OCI-LY7 (cell line): ENCODE data around the gene PLCB2. TPM values are rescaled to one million over a fixed set of nuclear protein-coding genes. Genes with fewer than 3 reads are reported as not detected.

Experiments
- BruUV-seq: library from RNA; stranded (reverse); fragments of 400-500 nt; replicated peaks from 2 replicates; lab custom pipeline; 2021; lab: Mats Ljungman, UMichigan
- CTCF ChIA-PET: fragments of 300-600 bp; sonication (Branson Sonifier 250); formaldehyde crosslinking; loops from one replicate; lab custom pipeline; 2022; ENCODE audit warnings: antibody characterized with exemption; ENCODE audit not compliant: unreplicated experiment; lab: Charles Lee
- POLR2A ChIA-PET: fragments of 300-600 bp; sonication (Branson Sonifier 250); formaldehyde crosslinking; loops from one replicate; lab custom pipeline; 2022; ENCODE audit warnings: antibody characterized with exemption; lab: Charles Lee
- DNase-seq: peaks from one replicate; pipeline ENCODE4 v3.0.0-alpha.2; 2015; ENCODE audit warnings: low spot score
- H2AFZ ChIP-seq: fragments of 200-600 bp; sonication (generic), shearing (Covaris generic); 2 replicates; pipeline ENCODE4 v1.6.1; 2014; ENCODE audit warnings: mild to moderate bottlenecking, antibody characterized with exemption, low read length, moderate library complexity
- H3K27ac ChIP-seq: fragments of 200-600 bp; sonication (generic); 2 replicates; pipeline ENCODE4 v1.5.1; 2014; ENCODE audit warnings: mixed run types, low read depth, mild to moderate bottlenecking, moderate library complexity, low read length, inconsistent platforms; ENCODE audit not compliant: poor library complexity, severe bottlenecking
- H3K36me3 ChIP-seq: fragments of 200-600 bp; sonication (generic); 2 replicates; pipeline ENCODE4 v1.6.1; 2014; ENCODE audit warnings: mild to moderate bottlenecking, antibody characterized with exemption, low read length, moderate library complexity, mixed read lengths; ENCODE audit not compliant: insufficient read depth
- H3K4me1 ChIP-seq: fragments of 200-600 bp; sonication (generic); 2 replicates; pipeline ENCODE4 v1.5.1; 2014; ENCODE audit warnings: mild to moderate bottlenecking, low read length; ENCODE audit not compliant: insufficient read depth, poor library complexity, severe bottlenecking
- H3K4me2 ChIP-seq: fragments of 200-600 bp; sonication (generic); 2 replicates; pipeline ENCODE4 v1.6.1; 2014; ENCODE audit warnings: mild to moderate bottlenecking, low read length
- H3K4me3 ChIP-seq: fragments of 200-600 bp; sonication (generic); 2 replicates; pipeline ENCODE4 v1.5.1; 2014; ENCODE audit warnings: mild to moderate bottlenecking, low read depth, low read length; ENCODE audit not compliant: poor library complexity, severe bottlenecking
- H3K79me2 ChIP-seq: fragments of 200-600 bp; sonication (generic); 2 replicates; pipeline ENCODE4 v1.6.1; 2016; ENCODE audit warnings: low read depth, mild to moderate bottlenecking, low read length, moderate library complexity, mixed read lengths; ENCODE audit not compliant: insufficient read depth
- H3K9me2 ChIP-seq: fragments of 200-600 bp; sonication (generic); 2 replicates; pipeline ENCODE4 v1.6.1; 2016; ENCODE audit warnings: mild to moderate bottlenecking, low read length, mixed read lengths; ENCODE audit not compliant: insufficient read depth
- H3K9me3 ChIP-seq: fragments of 200-600 bp; sonication (generic); 2 replicates; pipeline ENCODE4 v1.6.1; 2014; ENCODE audit warnings: mild to moderate bottlenecking, mixed run types, low read length, mixed read lengths
- H4K20me1 ChIP-seq: fragments of 200-600 bp; sonication (generic); 2 replicates; pipeline ENCODE4 v1.6.1; 2014; ENCODE audit warnings: mild to moderate bottlenecking, antibody characterized with exemption, low read length, moderate library complexity, mixed read lengths; ENCODE audit not compliant: insufficient read depth
- CTCF ChIP-seq: fragments of 200-600 bp; sonication (generic); conservative IDR thresholded peaks from 2 replicates; pipeline ENCODE4 v1.5.1; 2014; ENCODE audit warnings: mild to moderate bottlenecking, antibody characterized with exemption, low read length, moderate library complexity, mixed read lengths
- EZH2phosphoT487 ChIP-seq: fragments of 200-600 bp; sonication (generic); IDR thresholded peaks from 2 replicates; pipeline ENCODE4 v1.6.1; 2018; ENCODE audit warnings: low read depth, borderline replicate concordance, mild to moderate bottlenecking, mixed run types, antibody characterized with exemption, low read length, moderate library complexity, mixed read lengths
- intact Hi-C: fragments of 100-400 bp; cut with micrococcal nuclease; formaldehyde crosslinking; loops from one replicate; pipeline ENCODE4 v1.10.0; 2022; ENCODE audit not compliant: unreplicated experiment
- total RNA-seq, 2 experiments: library from RNA; depleted of rRNA in 1 of 2; stranded (reverse); fragments of >200 nt in 1 of 2; shearing (Covaris generic) in 1 of 2; gene quantifications; 2 replicates each; pipeline ENCODE4 v1.2.3, GENCODE V29; 2014 to 2022

The PLCB2 gene
- total RNA-seq, 2 experiments from 2014 or later: 9.6 TPM; not detected in 1

GRCh38 chr15:40320931-40321371 is 13.2 kb upstream of the PLCB2 start:
- Histone ChIP-seq H2AFZ (no peak overlapping the region), H3K79me2 (no peaks in the 10 kb centered on the region), H3K9me2 (no peaks in the 10 kb centered on the region), H3K9me3 (no peaks in the 10 kb centered on the region), H3K4me1 (peaks cover 6% of the 10 kb centered on the region), H4K20me1 (no peaks in the 10 kb centered on the region), H3K36me3 (no peaks in the 10 kb centered on the region), H3K4me2 (no peak overlapping the region), H3K27ac (no peak overlapping the region), H3K4me3 (no peak overlapping the region)
- DNase-seq: peak; percentile 79
- intact Hi-C loops: loop anchor here (1.0 to 5.0 kb wide), 3 partner anchors 17 to 539 kb away; partner anchors contain the start of gene FSIP1
- POLR2A ChIA-PET: no interaction called here
- CTCF ChIA-PET: interaction anchor here (1.4 kb wide), 1 partner anchor 13 kb away, joined by 3 read pairs; no protein-coding TSS in a partner anchor
- peak; percentile 97 for TF ChIP-seq CTCF
- no peak for TF ChIP-seq EZH2phosphoT487
- BruUV-seq: no TSS peak

GRCh38 chr15:40320409-40320808 is 12.7 kb upstream of the PLCB2 start:
- Histone ChIP-seq H2AFZ (no peak overlapping the region), H3K4me2 (no peak overlapping the region), H3K4me3 (no peak overlapping the region), H3K36me3 (no peaks in the 10 kb centered on the region), H3K9me3 (no peaks in the 10 kb centered on the region), H3K27ac (no peak overlapping the region), H3K4me1 (peaks cover 6% of the 10 kb centered on the region), H3K79me2 (no peaks in the 10 kb centered on the region), H4K20me1 (no peaks in the 10 kb centered on the region), H3K9me2 (no peaks in the 10 kb centered on the region)
- TF ChIP-seq EZH2phosphoT487: no peak
- no peak for TF ChIP-seq CTCF
- no TSS peak for BruUV-seq
- ChIA-PET CTCF (interaction anchor here (0.8 to 1.4 kb wide), 2 partner anchors 14 to 18 kb away, joined by 3 to 5 read pairs; no protein-coding TSS in a partner anchor), POLR2A (interaction anchor here (0.5 kb wide), 1 partner anchor 385 kb away, joined by 4 read pairs; no protein-coding TSS in a partner anchor)
- intact Hi-C loops: loop anchor here (5.0 kb wide), 2 partner anchors 268 to 538 kb away; partner anchors contain the start of gene FSIP1
- DNase-seq: no peak

GRCh38 chr15:40317580-40317979 is 9.8 kb upstream of the PLCB2 start:
- intact Hi-C loops: no loop called here
- H3K79me2 ChIP-seq: no peaks in the 10 kb centered on the region
- no peak overlapping the region for H3K4me3 ChIP-seq
- POLR2A ChIA-PET: interaction anchor here (0.6 to 0.9 kb wide), 2 partner anchors 16 to 688 kb away, joined by 3 to 6 read pairs; no protein-coding TSS in a partner anchor
- no peak for DNase-seq
- BruUV-seq: no TSS peak
- H3K9me3 ChIP-seq: no peaks in the 10 kb centered on the region
- no peaks in the 10 kb centered on the region for H3K9me2 ChIP-seq
- H3K36me3 ChIP-seq: no peaks in the 10 kb centered on the region
- CTCF ChIA-PET: no interaction called here
- no peak overlapping the region for H2AFZ ChIP-seq
- no peak overlapping the region for H3K4me2 ChIP-seq
- H3K27ac ChIP-seq: no peak overlapping the region
- TF ChIP-seq CTCF: no peak
- TF ChIP-seq EZH2phosphoT487: no peak
- H4K20me1 ChIP-seq: no peaks in the 10 kb centered on the region
- no peaks in the 10 kb centered on the region for H3K4me1 ChIP-seq
